Raji (cell line): ENCODE measurements around the gene PPIF.

ENCODE experiments used
- POLR2A ChIP-seq: IDR thresholded peaks from 2 replicates; pipeline ENCODE4 v1.6.1; 2011; ENCODE audit warnings: low read depth, low read length, control low read depth; ENCODE audit not compliant: insufficient read depth

The PPIF gene

DNA sequence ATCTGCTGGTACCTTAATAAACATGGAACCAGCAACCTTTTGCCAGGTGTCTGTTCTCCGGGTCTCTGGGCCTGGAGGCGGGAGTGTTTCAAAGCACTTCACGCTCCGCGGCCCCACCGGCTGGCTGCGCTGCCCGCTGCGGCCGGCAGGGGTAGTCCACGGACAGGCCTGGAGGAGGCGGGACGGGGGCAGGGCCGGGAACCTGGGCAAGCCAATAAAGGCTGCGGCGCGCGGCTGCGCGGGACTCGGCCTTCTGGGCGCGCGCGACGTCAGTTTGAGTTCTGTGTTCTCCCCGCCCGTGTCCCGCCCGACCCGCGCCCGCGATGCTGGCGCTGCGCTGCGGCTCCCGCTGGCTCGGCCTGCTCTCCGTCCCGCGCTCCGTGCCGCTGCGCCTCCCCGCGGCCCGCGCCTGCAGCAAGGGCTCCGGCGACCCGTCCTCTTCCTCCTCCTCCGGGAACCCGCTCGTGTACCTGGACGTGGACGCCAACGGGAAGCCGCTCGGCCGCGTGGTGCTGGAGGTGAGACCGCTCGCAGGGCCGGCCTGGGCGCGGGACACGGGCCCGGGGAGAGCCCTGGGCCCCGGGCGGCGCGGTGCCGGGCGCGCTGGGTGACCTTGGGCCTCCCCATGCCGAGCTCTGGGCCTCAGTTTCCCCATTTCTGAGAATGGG lies at the start of gene PPIF:
Gene PPIF (plus strand): TSS at position 244 of the 668 bp plus-strand sequence. CDS start 80 bp downstream, at position 324.
- TF ChIP-seq POLR2A = peak; percentile 95

DNA sequence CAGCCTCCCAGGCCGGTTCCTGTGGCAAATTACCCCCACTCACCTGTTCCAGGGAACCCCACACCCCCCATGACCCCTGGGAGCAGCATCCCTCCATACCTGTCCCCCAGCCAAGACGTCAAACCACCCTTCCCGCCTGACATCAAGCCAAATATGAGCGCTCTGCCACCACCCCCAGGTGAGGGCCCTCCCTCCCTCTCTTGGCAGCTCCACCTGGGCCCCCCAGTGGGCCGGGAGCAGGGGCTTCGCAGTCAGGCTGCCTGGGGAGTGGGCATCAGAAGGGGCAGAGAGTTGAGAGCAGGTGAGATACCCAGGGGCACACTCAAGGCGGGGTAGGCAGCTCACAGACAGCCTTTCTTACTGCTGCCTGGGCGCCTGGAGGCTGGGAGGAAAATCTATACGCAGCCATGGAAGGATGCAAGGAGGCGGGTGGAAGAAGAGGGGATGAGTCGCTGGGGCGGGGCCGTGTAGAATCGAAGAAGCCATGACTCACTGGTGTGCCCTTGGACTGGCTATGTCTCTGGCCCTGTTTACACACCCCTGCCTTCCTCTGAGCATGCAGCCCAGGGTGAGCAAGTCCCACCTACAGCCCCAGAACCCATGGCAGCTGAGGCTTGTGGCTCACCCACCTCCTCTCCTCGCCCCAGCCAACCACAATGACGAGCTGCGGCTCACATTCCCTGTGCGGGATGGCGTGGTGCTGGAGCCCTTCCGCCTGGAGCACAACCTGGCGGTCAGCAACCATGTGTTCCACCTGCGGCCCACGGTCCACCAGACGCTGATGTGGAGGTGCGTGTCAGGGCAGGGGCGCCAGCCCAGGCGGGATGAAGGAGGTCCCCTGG lies 48.6 kb upstream of the PPIF start:
- no peak for TF ChIP-seq POLR2A

- TF ChIP-seq POLR2A = no peak
Observed at GRCh38 chr10:79299397-79300241, 47.6 kb upstream of the PPIF start.

- no peak for TF ChIP-seq POLR2A
Observed at GRCh38 chr10:79300711-79301110, 46.6 kb upstream of the PPIF start.

DNA sequence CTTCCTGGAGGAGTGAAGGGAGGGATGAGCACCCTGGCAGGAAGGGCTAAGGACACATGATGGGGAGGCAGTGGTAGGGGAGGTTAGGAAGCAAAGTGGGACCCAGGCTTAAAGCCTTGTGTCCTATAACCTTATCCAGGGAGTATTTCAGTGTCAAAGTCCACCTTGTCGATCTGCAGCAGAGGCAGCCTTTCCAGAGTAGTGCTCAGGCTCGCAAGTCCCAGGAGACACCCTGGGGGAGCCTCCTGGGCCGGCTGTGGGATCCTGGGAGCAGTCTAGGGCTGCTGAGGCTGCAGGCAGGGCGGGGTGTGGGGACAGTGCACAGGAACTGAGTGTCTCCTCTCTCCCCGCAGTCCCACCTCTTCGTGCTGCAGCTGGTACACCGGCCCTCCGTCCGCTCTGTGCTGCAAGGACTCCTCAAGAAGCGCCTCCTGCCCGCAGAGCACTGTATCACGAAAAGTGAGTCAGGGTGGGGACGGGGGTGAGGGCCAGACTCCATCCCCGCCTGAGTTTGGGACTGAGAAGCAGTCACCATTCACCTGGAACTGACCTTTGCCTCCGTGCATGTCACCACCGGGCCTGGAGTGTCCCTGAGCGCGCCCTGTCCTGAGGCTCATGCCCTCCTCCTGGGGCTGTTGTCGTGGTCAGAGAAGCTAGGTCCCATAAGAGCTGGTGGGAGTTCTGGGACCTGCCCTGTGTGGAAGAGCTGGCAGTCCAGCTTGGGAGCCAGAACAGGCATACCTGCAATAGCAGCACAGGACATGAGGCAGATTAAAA lies 45.3 kb upstream of the PPIF start:
- TF ChIP-seq POLR2A = no peak

DNA sequence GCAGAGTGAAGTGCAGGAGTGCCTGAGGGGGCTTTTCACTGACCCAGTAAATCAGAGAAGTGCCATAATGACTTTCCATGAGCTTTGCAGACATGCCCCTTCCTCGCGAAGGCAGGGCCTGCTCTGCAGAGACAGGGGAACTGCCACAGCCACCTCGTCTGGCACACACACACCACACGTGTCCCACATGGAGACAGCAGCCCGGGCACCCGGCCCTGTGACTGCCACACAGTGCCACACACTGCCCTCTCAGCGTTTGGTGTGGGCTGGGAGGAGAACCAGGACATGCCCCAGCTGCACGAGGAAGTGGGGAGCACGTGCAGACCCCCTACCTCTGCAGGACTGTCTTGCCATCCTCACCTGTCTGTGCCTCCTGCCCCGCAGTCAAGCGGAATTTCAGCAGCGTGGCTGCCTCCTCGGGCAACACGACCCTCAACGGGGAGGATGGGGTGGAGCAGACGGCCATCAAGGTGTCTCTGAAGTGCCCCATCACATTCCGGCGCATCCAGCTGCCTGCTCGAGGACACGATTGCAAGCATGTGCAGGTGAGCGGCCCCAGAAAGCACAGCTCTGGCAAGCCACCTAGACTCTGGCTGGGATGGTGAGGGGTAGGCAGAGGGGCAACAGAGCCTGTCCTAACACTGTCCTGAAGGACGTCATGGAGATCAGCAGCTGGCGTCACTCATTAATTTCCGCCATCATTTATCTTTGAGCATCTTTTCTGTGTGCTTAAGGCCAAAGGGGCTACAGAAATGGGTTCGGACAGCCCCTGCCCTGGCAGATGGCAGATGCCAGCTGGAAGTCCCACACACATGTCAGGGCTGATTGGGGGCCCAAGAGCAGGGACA lies 43.4 kb upstream of the PPIF start:
- no peak for TF ChIP-seq POLR2A

DNA sequence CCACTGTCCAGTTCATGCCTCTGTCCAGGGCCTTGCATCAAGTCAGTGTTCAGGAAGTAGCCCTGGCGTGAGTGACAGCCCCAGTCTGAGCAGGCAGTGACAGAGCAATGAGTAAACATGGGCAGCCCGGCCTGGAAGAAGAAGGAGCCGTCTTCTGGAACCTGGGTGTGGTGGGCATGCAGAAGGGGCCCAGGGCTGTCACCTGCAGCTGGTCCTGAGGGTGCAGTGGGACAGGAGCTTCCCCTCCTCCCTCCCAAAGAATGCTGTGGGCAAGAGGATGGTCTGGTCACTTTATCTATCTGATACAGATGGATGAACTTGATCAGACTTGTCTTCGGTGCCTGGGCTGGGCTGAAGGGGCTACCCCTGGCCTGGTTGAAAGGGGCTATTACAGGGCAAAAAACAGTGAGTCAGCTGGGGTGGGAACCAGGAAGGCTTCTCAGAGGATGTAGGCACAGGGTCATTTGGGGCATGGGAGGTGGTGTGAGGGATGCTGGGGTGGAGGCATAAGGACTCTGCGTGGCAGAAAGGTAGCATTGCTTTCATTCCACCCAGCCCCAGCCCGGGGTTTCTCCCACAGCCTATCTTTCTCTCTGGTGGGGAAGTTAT lies 42.7 kb upstream of the PPIF start:
- TF ChIP-seq POLR2A = no peak

GRCh38 chr10:79305515-79305914 lies 41.8 kb upstream of the PPIF start:
- no peak for TF ChIP-seq POLR2A

DNA sequence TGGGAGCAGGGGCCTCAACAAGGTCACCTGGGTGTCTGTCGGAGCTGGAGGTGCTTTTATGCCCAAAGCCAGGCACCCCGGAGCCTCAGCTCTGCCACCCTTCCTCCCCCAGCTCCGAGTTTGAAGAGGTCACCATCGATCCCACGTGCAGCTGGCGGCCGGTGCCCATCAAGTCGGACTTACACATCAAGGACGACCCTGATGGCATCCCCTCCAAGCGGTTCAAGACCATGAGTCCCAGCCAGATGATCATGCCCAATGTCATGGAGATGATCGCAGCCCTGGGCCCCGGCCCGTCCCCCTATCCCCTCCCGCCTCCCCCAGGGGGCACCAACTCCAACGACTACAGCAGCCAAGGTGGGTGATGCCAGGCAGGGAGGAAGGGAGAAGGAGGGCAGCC lies 41.3 kb upstream of the PPIF start:
- TF ChIP-seq POLR2A = no peak

DNA sequence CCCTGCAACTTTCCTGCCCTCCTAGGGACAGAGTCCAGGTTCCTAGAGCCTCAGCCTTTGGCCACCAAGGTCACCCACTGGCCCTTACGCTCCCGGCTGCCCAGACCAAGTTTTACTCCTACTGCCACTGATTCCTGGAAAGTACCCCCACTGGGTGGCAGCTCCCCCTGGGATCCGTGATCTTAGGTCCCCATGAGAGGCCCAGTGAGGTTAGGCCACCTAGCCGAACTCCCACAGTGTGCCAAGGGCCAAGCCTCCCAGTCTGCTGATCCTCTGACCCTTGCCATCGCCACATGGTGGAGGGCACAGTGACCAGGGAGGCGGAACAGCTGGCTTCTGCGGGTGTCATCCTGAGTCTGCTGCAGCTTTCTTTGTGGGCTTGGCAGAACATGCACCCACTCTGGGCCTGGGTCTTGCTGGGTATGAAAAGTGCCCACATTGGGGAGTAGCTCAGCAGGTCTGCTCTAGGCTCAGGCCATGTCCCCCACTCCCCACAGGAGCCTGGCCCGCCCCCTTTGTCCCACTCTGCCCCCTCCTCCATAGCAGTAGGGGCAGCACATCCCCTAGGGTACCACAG lies 40.5 kb upstream of the PPIF start:
- no peak for TF ChIP-seq POLR2A

GRCh38 chr10:79308016-79308415 lies 39.3 kb upstream of the PPIF start:
- no peak for TF ChIP-seq POLR2A

DNA sequence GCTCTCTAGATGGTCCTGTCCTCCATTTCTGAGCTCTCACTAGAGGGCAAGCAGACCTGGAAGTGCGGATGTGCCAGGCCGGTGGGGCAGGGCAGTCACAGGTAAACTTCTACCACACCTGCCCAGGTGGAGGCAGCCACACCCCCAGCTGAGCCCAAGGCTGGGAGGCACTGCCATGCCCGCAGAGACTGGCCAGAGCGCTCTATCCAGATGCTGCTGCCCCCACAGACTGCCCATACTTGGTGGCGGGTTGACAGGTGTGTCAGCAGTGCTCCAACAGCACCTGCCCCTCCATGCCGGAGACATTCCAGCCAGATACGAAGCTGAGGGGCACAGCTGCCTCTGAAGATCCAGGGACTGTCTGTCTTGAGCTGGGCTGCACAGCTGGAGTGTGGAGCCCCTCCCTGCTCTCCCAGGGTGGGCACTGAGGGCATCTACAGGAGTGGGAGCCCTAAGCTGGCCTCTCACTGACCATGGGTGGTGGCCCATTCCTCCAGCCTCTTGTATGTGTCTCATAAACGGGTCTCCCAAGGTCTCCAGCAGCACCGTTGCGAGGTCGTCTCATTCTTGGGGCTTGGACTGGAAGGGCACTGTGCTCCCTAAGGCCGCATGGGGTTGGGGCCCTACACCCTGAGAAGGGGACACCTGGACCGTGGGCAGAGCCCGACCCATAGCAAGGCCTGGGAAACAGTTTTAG lies 38.2 kb upstream of the PPIF start:
- TF ChIP-seq POLR2A = no peak
